Measurements from ENCODE around the gene CFAP77. TPM values are rescaled to one million over a fixed set of nuclear protein-coding genes. Genes with fewer than 3 reads are reported as not detected.

Gene CFAP77
- total and polyA plus RNA-seq, 9 of the 15 experiments (the other 6 are each of a cell fraction or from before 2014, with no cell fraction given): not detected

- POLR2A ChIA-PET: no interaction called here
- in situ Hi-C loops (cut with MboI) (no loop called here), intact Hi-C loops (cut with micrococcal nuclease) (no loop called here)
- CTCF ChIA-PET (ENCODE audit: low intra/inter-chr PET ratio): no interaction called here
- H3K9me1 ChIP-seq (ENCODE audit: control insufficient read depth, insufficient read depth, low read length): no peaks in the 10 kb centered on the region
- FAIRE-seq (no peak), ATAC-seq (no peak), DNase-seq (ENCODE audit: extremely low read depth in 1 of 4, low spot score in 3 of 4) (no peak)
- H3K27me3 ChIP-seq (ENCODE audit: control insufficient read depth in 2 of 2, insufficient read depth in 2 of 2, low read length in 2 of 2): peaks cover 14 to 39% of the 10 kb centered on the region in 2 experiments; a peak in 4 of 5 replicates
- no peak overlapping the region for H3K9ac ChIP-seq (ENCODE audit: insufficient read depth in 1 of 2, low read depth in 2 of 2, low read length in 2 of 2)
- no TSS peak for BruUV-seq (replicated peaks)
- no peak overlapping the region for H3K4me2 ChIP-seq (ENCODE audit: insufficient read depth, low read length)
- H4K20me1 ChIP-seq (replicated peaks; ENCODE audit: control insufficient read depth, insufficient read depth, low read length): 0 out of 2 replicates have a peak, but pooled peaks cover 4% of the 10 kb centered on the region
- H3K27ac ChIP-seq (ENCODE audit: extremely low read depth, low read depth, low read length): no peak overlapping the region
- no peaks in the 10 kb centered on the region for H3K79me2 ChIP-seq (ENCODE audit: control insufficient read depth, insufficient read depth, low read length)
- TF ChIP-seq ZBTB7A (IDR thresholded peaks at IDR 0.05; ENCODE audit: borderline replicate concordance, control insufficient read depth, low read depth, low read length) (no peak), NFE2 (IDR thresholded peaks at IDR 0.05; ENCODE audit: low read depth) (no peak), LARP7 (IDR thresholded peaks at IDR 0.05) (no peak), IRF1 (CRISPR knock-in tag; IDR thresholded peaks at IDR 0.05; ENCODE audit: borderline replicate concordance) (no peak), GTF3C2 (IDR thresholded peaks at IDR 0.05; ENCODE audit: borderline replicate concordance, extremely low read depth, insufficient read length) (no peak), KLF1 (tag; IDR thresholded peaks at IDR 0.05) (no peak), ZNF316 (IDR thresholded peaks at IDR 0.05) (0 out of 2 replicates have a peak, but pooled peaks have one; percentile 3)
- H2AFZ ChIP-seq (ENCODE audit: low read depth, low read length): no peak overlapping the region
- H3K4me3 ChIP-seq: no peak overlapping the region
- no peaks in the 10 kb centered on the region for H3K36me3 ChIP-seq (ENCODE audit: control insufficient read depth, insufficient read depth, low read length)
- WGBS (ENCODE audit: insufficient coverage, low coverage, missing lambda C conversion rate): 29% methylated on average over 10 of the region's 12 CpGs
- H3K9me3 ChIP-seq (replicated peaks; ENCODE audit: control insufficient read depth, insufficient read depth, low read depth, low read length): no peaks in the 10 kb centered on the region
- peaks cover 0 to 5% of the 10 kb centered on the region in 2 experiments; a peak in 2 of 5 replicates for H3K4me1 ChIP-seq (replicated peaks in 1 of 2; ENCODE audit: control insufficient read depth in 2 of 2, insufficient read depth in 2 of 2, low read length in 2 of 2)
These were observed 178.1 kb downstream of the CFAP77 start for GRCh38 chr9:132588098-132588497.

Data from K562 (cell line).